ENCODE results near the gene SOCS4.

SOCS4 gene

DNA sequence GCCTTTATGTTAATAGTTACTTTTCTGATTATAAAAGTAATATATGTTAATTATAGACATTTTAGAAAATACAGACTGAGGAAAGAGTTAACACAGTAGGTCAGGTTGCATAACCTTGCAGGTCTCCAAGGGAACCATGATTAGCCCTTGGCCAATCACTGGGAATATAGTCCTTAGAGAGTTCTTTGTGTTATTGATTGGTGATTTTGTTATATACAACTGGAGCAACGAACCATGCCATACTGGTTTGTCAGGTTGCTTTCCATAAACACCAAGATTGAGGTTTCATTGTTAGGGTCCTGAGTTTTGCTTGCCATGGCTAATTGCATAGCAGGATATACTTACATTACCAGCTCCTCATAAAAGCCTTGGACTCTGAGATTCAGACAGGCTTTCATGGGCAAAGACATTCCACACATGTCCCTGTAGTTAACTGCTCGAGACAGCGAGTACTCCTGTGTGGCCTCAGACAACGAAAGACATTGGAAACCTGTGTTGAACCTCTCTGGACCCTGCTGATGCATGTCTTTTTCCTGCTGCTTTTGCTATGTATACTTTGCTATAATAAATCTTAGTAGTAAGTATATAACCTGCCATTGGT, 58.1 kb downstream of the SOCS4 start:
- no peak for DNase-seq (ENCODE audit: low read depth in 2 of 2)

DNA sequence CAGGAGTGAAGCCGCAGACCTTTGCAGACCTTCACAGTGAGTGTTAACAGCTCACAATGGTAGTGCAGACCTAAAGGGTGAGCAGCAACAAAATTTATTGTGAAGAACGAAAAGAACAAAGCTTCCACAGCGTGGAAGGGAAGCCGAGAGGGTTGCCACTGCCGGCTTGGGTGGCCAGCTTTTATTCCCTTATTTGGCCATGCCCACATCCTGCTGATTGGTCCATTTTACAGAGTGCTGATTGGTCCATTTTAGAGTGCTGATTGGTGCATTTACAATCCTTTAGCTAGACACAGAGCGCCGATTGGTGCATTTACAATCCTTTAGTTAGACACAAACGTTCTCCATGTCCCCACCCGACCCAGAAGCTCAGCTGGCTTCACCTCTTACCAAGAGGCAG, 59.9 kb downstream of the SOCS4 start:
- DNase-seq (ENCODE audit: low read depth in 2 of 2), result no peak

DNA sequence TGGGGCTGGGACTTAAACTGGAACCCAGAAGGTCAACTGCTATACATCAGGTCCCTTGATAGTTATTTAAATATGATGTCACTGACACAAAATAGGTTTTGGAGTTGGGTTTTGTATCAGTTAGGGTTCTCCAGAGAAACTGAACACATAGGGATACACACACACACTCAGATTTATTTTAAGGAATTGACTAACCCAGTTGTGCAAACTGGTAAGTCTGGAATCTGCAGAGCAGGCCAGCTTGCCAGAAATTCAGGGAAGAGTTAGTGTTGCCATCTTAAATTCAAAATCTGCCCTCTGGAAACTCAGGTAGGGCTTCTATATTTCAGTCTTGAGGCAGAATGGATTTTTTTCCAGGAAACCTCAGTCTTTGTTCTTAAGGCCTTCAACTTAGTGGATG, 61.3 kb downstream of the SOCS4 start:
- no peak for DNase-seq (ENCODE audit: low read depth in 2 of 2)

DNA sequence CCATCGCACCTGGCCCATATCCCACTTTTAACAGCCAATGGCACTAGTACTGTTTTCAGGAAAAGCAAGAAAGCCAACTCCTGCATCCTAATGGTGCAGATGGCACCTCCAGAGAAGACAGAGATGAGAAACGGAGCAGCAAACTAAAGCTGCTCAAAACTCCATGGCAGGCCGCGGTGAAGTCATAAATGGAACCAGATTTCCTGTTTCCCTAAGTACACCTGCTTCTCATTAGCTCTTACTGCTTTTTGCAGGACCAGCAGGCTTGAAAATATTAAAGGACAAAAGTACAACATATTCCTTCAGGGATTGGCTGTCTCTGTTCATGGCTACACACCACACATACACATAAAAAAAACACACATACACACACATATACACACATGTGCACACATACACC, 65.3 kb downstream of the SOCS4 start:
- DNase-seq (ENCODE audit: low read depth in 2 of 2), result no peak

DNA sequence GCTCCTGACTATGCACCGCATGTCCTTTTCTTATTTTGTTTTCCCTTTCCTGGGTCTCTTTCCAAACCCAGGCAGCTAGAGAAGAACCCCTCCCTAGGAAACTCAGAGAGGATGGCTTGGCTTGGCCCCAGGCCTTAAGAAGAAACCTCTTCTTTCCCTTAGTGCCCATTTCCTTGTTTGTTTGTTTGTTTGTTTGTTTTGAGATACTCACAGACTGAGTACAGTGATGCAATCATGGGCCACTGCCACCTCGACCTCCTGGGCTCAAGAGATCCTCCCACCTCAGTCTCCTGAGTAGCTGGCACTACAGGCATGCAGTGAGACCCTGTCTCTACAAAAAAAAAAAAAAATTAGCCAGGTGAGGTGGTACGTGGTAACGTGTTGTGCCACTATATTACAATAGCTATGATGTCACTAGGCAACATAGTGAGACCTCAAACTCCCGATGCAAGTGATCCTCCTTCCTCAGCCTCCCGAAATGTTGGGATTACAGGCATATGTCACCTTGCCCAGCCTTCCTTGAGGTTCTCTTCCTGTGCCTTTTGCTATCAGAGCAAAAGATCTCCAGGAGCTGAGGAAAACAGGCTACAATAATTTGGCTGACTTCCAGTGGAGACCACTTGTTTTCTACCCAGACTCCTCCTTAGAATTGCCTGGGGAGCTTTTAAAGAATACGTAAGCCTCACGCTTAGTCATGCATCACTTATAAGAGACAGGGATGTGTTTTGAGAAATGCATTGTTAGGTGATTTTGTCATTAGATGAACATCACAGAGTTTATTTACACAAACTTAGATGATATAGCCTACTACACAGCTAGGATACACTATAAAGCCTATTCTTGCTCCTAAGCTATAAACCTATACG, 67.5 kb downstream of the SOCS4 start:
- no peak for DNase-seq (ENCODE audit: low read depth in 2 of 2)

DNA sequence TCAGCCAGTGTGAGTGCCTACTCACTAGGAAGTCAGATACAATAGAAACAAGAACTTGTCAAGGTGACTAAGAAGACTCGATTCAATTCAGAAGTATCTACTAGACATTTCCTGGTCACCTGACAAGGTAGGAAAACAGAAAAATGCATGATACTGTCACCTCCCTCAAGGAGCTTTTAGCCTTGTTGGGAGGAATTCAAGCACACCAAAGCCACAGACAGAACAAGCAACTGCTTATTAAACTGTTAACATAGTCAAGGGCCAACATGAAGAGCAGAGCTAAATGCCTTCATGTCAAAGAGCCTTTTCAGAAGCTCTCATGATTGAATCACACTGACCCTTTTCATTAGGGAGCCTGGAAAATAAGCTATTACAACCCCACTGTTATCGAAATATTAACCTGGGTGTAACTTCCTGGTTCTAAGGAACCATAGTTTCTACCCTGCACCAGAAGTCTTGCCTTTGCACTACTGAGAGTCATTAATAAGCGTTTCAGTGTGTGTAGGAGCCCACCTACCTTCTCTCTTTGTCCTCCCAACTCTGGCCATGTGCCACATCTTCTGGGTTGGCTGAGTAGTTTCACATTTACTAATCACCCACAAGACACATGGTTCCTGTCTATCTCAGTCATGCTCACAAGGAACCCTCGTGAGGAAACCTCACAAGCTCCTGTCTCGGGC, 71.0 kb downstream of the SOCS4 start:
- DNase-seq (ENCODE audit: low read depth in 2 of 2), result peak in 1 of 2 experiments; percentile 31

DNA sequence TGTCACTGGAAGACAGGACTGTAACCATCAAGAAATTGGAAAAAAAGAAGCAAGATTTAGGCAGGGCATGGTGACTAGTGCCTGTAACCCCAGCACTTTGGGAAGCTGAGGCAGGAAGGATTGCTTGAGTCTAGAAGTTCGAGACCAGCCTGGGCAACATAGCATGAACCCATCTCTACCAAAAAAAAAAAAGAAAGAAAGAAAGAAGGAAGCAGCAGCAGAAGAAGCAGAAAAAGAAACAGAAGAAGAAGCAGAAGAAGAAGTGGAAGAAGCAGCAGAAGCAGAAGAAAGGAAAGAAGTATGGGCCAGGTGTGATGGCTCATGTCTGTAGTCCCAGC, 71.5 kb downstream of the SOCS4 start:
- no peak for DNase-seq (ENCODE audit: low read depth in 2 of 2)

Data from stimulated activated CD4-positive, alpha-beta T cell treated with anti-CD3 and anti-CD28 coated beads, Interleukin-12 subunit alpha, Interleukin-12 subunit beta, amount 100 ng/mL, for 24 hours (primary cell).